Measurements from ENCODE around the gene OR5K4. TPM values are rescaled to one million over a fixed set of nuclear protein-coding genes. Genes with fewer than 3 reads are reported as not detected.

OR5K4 gene
- total and polyA plus RNA-seq, 2 donors (not counting 1 experiment from before 2014, with no cell fraction given), result not detected

- no peaks in the 10 kb centered on the region for H3K9me3 Mint-ChIP-seq (ENCODE audit: insufficient read depth)
- no peak for ATAC-seq (ENCODE audit: low read depth)
- H3K9me3 ChIP-seq (ENCODE audit: control extremely low read depth in 1 of 3, control insufficient read depth in 2 of 3, insufficient read depth in 1 of 3, low read length in 2 of 3), result no peaks in the 10 kb centered on the region
- no peak overlapping the region for H3K4me3 Mint-ChIP-seq
- no peak overlapping the region for H3K27ac ChIP-seq (ENCODE audit: low read length in 2 of 2)
- ChIA-PET POLR2A (no interaction called here), CTCF (no interaction called here)
- H3K4me2 ChIP-seq (replicated peaks; ENCODE audit: low read depth, low read length, poor library complexity, severe bottlenecking), result no peak overlapping the region
- no peaks in the 10 kb centered on the region for H3K36me3 ChIP-seq (replicated peaks in 1 of 2; ENCODE audit: control extremely low read depth in 1 of 2, control insufficient read depth in 1 of 2, extremely low read depth in 1 of 2, insufficient read depth in 2 of 2, low read length in 1 of 2)
- H2AFZ ChIP-seq (ENCODE audit: insufficient read depth, low read depth, low read length, poor library complexity, severe bottlenecking), result no peak overlapping the region
- no peaks in the 10 kb centered on the region for H3K79me2 ChIP-seq (ENCODE audit: control insufficient read depth, insufficient read depth, low read length)
- intact Hi-C loops (cut with micrococcal nuclease), result no loop called here
- no peaks in the 10 kb centered on the region for H3K27me3 ChIP-seq (replicated peaks in 1 of 4; ENCODE audit: control extremely low read depth in 1 of 4, control insufficient read depth in 3 of 4, insufficient read depth in 4 of 4, low read length in 3 of 4)
- no peak overlapping the region for H3K9ac ChIP-seq (ENCODE audit: low read length)
- TF ChIP-seq CTCF (IDR thresholded peaks at IDR 0.05) (no peak), EZH2 (IDR thresholded peaks at IDR 0.05; ENCODE audit: borderline replicate concordance, insufficient read depth, low read depth, low read length, poor library complexity, severe bottlenecking) (no peak)
- H3K27ac Mint-ChIP-seq, result no peak overlapping the region
- H3K4me1 Mint-ChIP-seq, result no peaks in the 10 kb centered on the region
- H4K20me1 ChIP-seq (ENCODE audit: control insufficient read depth, insufficient read depth, low read length, poor library complexity, severe bottlenecking), result no peaks in the 10 kb centered on the region
- WGBS (ENCODE audit: insufficient coverage), result 23% methylated on average over 1 of the region's 3 CpGs
- H3K27me3 Mint-ChIP-seq, result peaks cover 4% of the 10 kb centered on the region
- peak; percentile 5 for DNase-seq
- no peaks in the 10 kb centered on the region for H3K4me1 ChIP-seq (ENCODE audit: control insufficient read depth in 2 of 2, insufficient read depth in 2 of 2, low read length in 2 of 2)
- H3K4me3 ChIP-seq (ENCODE audit: control extremely low read depth in 1 of 5, extremely low read depth in 1 of 5, insufficient read depth in 1 of 5, low read depth in 2 of 5, low read length in 4 of 5), result no peak overlapping the region
Observed at GRCh38 chr3:98333989-98334606, 19.6 kb upstream of the OR5K4 start.

GRCh38 chr3:98339031-98339430 is 14.6 kb upstream of the OR5K4 start:
- Histone ChIP-seq H3K4me2 (replicated peaks; ENCODE audit: low read depth, low read length, poor library complexity, severe bottlenecking) (no peak overlapping the region), H3K9me3 (ENCODE audit: control extremely low read depth in 1 of 3, control insufficient read depth in 2 of 3, insufficient read depth in 1 of 3, low read length in 2 of 3) (no peaks in the 10 kb centered on the region), H3K36me3 (replicated peaks in 1 of 2; ENCODE audit: control extremely low read depth in 1 of 2, control insufficient read depth in 1 of 2, extremely low read depth in 1 of 2, insufficient read depth in 2 of 2, low read length in 1 of 2) (no peaks in the 10 kb centered on the region), H3K4me3 (ENCODE audit: control extremely low read depth in 1 of 5, extremely low read depth in 1 of 5, insufficient read depth in 1 of 5, low read depth in 2 of 5, low read length in 4 of 5) (no peak overlapping the region), H3K4me1 (ENCODE audit: control insufficient read depth in 2 of 2, insufficient read depth in 2 of 2, low read length in 2 of 2) (no peaks in the 10 kb centered on the region), H3K27ac (ENCODE audit: low read length in 2 of 2) (no peak overlapping the region), H3K79me2 (ENCODE audit: control insufficient read depth, insufficient read depth, low read length) (no peaks in the 10 kb centered on the region), H2AFZ (ENCODE audit: insufficient read depth, low read depth, low read length, poor library complexity, severe bottlenecking) (no peak overlapping the region), H3K27me3 (replicated peaks in 1 of 4; ENCODE audit: control extremely low read depth in 1 of 4, control insufficient read depth in 3 of 4, insufficient read depth in 4 of 4, low read length in 3 of 4) (no peaks in the 10 kb centered on the region), H3K9ac (ENCODE audit: low read length) (no peak overlapping the region), H4K20me1 (ENCODE audit: control insufficient read depth, insufficient read depth, low read length, poor library complexity, severe bottlenecking) (no peaks in the 10 kb centered on the region)
- TF ChIP-seq CTCF (IDR thresholded peaks at IDR 0.05) (no peak), EZH2 (IDR thresholded peaks at IDR 0.05; ENCODE audit: borderline replicate concordance, insufficient read depth, low read depth, low read length, poor library complexity, severe bottlenecking) (no peak)
- intact Hi-C loops (cut with micrococcal nuclease), result no loop called here
- CTCF ChIA-PET, result no interaction called here
- DNase-seq, result no peak
- POLR2A ChIA-PET, result no interaction called here
- ATAC-seq (ENCODE audit: low read depth), result no peak
- WGBS (ENCODE audit: insufficient coverage), result no CpG with 5 or more reads among the region's 1 CpG
- no peak overlapping the region for H3K27ac Mint-ChIP-seq
- no peak overlapping the region for H3K4me3 Mint-ChIP-seq
- no peaks in the 10 kb centered on the region for H3K9me3 Mint-ChIP-seq (ENCODE audit: insufficient read depth)
- H3K27me3 Mint-ChIP-seq, result peaks cover 4% of the 10 kb centered on the region
- no peaks in the 10 kb centered on the region for H3K4me1 Mint-ChIP-seq
